HG02973 (cell line): Measurements from ENCODE around the gene AK4.

Experiments used
- ATAC-seq: cut with Tn5 transposase; IDR thresholded peaks from one replicate; pipeline ENCODE4 v1.9.1; 2021; ENCODE audit warnings: moderate library complexity; ENCODE audit not compliant: unreplicated experiment

The AK4 gene

DNA sequence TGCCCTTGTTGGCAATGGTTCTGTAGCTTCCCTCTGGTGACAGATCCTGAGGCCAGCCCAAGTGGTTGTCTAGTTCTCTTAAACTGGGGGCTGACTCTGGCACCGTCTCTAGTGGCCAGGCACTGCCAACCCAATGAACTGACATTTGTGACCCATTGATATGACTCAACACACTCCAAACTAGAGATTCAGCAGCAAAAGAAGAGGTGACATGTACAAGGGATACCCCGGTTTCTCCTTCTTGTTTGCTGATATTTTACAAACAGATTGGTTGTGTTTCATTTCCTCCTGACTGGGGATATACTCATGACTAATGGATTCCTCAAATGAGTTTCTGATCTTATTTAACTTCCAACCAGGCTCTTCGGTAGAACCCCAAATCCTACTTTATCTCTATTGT is 95.5 kb downstream of the AK4 start:
- ATAC-seq = peak; percentile 52

DNA sequence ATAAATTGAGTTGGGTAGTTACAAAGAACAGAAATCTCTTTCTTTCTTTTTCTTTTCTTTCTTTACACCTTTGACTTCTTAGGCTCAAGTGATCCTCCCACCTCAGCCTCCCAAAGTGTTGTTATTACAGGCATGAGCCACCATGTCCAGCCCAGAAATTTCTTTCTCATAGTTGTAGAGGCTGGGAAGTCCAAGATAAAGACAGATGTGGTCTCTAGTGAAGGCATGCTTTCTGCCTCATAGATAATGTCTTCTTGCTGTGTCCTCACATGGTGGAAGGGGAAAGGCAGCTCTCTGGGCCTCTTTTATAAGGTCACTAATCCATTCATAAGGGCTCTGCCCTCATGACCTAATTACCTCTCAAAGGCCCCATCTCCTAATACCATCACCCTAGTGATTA is 97.3 kb downstream of the AK4 start:
- ATAC-seq = no peak

DNA sequence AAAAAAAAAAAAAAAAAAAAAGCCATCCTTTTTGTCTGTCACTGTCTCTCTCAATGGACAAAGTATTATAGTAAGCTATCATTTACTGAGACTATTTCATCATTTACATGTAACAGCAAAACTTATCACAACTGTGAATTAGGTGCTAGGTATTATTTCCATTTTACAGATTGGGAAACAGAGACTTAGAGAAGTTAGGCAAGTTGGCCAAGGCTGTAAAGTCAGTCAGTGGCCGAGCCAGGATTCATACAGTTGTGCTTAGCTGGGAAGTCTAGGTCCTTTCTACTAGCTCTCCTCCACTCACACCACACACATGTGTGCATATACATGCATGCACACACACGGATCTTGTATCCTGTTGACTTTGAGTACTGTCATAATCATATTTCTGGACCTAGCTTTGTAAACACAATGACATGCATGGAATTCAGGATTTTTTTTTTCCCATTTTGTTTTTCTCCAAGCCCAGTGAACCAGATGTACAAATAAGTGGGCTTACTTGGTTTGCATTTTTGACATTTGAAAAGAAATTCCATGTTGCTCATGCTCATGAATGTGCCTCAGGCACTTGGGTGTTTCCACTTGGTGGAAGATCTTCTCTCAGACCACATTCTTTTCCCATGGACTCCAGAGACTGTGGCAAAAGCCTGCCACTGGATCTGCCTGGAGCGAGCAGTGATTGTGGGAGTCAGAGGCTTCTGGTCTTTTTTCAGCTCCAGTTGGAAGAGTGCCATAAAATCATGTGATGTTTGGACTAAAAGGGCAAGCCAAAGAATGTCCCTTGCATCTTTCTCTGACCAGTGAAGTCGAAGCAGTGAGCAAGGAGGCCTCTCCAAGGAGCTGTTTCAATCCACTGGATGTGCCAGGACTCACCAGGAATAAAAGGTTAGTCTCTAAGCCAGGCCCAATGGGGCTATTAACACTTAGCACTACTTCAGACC is 99.7 kb downstream of the AK4 start:
- no peak for ATAC-seq

DNA sequence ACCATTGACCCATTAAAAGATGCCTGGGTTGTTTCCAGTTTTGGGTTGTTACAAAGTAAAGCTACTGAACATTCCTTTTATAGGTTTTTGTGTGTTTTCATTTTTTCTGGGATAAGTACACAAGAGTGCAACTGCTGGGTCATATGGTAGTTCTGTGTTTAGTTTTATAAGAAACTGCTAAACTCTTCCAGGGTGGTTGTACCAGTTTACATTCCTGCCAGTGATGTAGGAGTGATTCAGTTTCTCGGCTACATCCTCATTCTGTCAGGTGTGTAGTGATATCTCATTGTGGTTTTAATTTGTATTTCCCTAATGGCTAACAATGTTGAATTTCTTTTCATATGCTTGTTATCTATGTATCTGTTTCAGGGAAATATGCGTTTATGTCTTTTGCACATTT is 102.8 kb downstream of the AK4 start:
- no peak for ATAC-seq

DNA sequence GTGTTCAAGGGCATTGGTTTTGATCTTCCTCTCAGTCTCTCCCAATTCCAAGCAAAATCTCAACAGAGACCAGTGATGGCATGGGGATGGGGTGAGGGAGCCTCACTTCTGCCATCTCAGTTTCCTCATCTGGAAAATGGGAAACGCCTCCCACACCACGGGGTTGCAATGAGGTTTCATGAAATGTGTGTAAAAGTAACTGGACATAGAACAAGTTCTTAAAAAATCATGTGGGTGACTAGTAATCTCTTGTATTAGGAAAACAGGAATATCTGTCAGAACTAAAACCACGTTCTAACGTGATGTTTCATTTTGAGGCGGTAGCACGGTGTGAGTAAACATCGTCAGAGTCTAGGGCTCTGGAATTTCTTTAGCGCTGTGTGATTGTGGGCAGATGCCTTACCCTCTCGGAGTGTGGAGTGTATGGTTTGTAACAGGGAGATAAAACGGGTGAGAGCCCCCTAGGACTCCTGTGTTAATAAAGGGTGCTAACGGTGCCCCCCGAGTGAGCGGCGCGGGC is 105.9 kb downstream of the AK4 start:
- peak; percentile 32 for ATAC-seq

DNA sequence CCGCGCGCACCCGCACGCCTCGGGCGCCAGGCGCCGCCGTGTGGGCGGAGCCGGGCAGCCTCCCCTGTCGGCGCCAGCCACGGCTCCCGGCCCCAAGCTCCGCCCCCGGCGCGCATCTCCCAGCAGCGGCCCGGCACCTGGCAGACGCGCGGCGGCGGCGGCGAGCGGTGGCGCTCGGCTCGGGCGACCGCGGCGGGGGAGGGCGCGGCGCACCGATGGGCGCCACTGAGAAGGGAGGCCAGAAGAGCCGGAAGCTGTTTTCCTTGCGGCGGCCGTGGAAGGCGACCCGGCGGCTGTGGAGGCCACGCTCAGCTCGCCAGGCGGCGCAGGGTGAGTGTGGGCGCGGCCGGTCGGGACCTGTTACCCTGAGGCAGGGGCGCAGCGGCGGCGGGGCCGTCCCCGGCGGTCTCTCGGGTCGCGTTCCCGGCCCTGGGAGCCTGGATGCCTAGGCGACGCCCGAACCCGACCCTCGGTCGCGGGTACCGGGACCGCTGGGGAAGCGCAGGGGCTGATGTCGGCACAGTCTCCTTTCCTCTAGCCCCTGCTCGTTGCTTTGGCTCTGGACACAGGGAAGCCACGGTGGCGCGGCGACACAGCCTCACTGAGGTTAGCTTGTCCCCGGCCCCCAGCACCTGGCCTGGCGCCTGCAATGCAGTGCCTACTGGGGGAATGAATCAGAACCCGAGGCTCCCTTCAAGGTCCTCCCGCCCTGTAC is 106.5 kb downstream of the AK4 start:
- ATAC-seq = peak; percentile 97

DNA sequence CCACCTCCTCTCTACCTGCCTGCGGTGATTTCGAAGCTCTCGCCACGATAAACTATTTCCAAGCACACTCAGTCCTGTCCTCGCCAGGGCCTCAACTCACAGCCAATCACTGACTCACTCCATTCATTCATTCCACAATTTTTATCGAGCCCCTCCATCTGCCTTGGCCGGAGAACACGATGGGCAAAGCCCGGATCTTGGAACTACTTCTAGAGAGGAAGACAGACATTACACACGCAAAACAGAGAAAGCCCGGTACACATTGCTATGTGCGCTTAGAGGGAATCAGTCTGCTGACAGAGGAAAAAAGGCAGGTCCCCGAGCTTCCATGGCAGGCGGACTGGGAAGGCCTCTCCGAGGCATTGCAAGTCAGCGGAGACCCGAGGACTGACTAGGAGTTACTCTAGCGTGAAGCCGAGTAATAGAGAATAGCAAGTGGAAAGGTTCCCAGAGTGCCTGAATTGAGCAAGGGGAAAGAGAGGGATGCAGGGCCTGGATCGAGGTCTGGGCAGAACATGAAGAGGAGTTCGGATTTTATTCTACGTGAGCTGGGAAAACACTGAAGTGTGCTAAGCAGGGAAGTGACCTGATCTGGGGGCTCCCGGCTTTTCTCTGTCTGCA is 107.1 kb downstream of the AK4 start:
- ATAC-seq = peak; percentile 4

DNA sequence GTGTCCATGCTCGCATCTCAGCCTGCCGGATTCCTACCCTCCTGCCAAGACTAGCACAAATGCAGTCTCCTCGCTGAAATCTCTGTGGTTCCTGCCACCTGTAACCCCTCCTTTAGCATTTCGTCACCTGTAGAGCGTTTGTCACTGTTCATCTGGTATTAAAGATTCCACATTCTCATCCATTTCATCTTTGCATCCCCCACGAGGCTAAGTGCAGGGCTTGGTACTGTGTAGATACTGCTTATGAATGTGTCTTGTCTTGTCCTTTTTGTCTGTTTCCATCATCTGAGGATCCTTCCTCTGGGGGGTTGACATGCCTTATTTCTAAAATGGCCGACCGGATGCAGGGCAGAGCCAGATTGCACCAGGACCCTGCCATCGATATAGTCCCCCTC is 107.7 kb downstream of the AK4 start:
- no peak for ATAC-seq

DNA sequence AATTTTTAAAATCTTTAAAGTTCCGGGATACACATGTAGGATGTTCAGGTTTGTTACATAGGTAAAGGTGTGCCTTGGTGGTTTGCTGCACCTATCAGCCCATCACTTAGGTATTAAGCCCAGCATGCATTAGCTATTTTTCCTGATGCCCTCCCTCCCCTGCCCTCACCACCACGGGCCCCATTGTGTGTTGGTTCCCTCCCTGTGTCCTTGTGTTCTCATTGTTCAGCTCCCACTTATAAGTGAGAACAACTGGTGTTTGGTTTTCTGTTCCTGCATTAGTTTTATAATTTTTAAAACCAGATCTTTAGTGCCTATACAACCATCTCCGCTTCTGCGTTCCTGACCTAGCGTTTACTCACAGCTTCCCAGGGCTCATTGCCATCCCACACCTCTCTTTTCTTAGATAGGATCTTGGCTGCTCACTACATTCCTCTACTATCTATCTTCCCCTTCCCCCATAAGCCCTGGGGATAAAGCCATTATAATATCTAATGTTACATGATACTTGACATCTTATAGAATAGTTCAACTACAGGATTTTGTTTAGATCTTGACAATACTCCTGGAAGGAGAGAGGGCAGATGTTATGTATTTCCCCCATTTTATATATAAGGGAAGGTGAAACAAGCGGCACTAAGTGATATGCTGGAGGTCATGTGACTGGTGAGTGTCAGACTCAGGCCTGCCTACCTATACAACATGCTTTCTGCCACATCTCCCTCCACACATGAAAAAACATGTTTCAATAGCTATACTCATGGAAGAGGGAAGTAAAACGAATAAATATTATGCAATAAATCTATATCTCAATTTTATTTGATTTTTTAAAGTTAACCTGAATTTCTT is 109.1 kb downstream of the AK4 start:
- no peak for ATAC-seq

DNA sequence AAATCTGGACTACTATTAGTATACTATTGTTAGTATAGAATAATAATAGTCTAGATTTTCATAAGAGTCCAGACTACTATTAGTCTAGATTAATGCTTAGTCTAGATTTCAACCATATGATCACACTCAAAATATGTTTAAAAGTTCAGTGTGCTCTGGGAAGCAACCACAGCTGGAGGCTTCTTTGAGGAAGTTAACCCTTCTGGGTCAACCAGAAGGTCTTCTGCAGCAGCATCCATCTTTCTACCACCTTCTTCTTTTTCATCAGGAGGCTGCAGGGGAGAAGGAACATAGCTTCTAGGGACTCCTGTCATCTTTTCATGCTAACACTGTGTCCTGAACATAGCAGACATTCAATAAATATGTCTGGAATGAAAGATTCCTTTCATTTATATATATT is 110.1 kb downstream of the AK4 start:
- no peak for ATAC-seq

DNA sequence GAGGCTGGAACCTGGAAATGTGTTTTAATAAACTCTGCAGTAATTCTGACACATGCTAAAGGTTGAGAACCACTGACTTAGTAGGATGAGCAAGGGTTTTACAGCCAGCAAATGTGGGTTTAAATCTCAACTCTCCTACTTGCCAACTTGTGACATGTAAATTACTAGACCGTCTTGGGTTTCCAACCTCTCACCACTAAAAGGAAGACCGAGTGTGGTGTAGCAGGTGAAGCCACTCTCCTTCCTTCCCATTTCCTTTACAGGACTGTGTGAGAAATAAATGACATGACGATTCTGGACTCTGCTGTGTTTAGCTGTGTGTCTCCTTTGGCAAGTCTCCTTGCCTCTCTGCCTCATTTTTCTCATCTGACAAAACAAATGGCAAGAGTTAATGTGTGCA is 111.8 kb downstream of the AK4 start:
- no peak for ATAC-seq

DNA sequence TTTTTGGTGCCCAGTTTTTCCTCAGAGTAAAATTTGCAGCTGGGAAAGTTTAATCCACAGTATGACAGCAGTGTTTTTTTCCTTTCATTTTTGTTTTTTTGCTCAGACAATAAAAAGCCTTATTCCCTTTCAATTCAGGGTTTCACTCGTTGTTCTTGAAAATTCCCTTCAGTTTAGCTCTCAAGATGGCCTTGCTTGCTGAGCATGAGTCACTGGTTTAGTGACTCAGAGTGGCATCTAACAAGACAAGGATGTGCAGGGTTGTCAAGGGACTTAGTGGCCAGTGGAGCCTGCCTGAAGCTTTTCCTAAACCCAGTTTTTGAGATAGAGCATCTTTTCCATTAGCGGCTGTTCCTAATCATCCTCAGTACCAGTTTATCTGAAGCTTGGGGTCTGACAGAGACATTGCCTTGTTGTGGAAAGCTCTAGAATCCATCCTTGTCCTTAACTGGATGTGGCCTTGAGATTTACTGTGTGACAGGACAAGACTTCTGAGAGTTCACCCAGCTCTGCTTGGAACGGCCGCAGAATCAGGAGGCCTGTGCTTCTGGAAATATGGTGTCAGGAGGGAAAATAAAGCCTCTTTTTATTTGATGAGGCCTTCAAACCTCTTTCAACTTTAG is 113.0 kb downstream of the AK4 start:
- ATAC-seq = peak; percentile 40

DNA sequence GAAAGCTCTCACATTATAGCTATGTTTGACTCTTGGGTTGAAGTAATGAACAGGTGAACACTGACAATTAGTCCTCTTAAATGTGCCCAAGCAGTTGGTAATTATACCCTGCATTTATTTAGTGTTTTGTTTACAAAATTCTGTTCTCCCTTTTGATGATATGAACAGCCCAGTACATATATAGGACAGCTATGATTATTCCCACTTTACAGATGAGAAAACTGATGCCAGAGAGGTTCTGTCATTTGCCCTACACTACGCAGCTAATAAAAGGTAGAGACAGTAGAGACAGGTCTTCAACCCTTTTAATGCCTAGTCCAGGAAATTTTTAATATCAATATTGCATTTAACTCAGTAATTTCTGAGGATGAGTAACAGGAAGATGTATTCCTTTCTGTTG is 115.3 kb downstream of the AK4 start:
- ATAC-seq = no peak

DNA sequence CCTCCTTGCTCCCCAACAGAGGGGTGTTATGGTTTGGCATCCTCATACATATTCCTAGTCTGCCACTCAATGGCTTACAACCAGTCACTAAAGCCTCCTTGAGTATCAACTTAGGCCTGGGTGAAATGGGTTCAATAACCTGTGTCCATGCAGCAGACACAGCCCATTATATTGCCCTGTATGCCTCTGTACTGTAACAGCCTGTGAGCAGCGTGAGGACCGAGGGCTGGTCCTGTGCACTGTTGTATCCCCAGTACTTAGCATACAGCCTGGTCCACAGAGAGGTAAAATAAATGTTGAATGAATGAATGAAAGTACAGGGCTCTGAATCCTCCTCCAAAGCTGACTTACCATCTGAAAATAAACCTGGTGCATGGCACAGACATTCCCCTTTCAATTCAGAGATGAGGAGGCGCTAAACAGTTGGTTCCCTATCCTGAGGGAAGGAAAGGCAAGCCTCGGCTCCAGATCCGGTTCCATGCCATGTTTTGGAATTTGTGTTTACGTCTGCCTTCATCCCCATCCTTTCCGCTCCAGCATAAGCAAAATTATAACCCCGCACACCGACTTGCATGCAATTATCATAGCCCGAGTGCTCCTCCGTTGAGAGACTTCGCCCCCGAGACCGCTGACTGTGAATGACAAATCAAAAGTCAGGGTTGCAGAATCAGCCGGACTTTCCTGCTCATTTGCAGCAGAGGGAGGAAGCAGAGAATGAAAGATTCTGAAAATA is 116.4 kb downstream of the AK4 start:
- ATAC-seq = no peak

DNA sequence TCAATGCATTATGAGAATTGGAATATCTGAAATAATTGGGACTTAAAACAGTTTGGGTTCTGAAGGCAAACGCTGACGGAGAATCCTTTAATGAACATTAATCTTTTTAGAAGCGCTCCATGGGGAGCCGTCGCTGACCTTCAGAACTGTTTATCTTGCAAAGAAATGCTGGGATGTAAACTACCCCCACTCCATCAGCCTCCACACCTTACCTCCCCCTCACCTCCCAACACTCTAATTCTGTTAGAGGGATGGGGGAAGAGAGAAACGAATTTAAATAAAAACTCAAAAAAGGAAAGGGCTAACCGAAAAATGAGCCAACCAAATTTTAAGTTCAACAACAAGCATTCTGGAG is 117.3 kb downstream of the AK4 start:
- no peak for ATAC-seq

DNA sequence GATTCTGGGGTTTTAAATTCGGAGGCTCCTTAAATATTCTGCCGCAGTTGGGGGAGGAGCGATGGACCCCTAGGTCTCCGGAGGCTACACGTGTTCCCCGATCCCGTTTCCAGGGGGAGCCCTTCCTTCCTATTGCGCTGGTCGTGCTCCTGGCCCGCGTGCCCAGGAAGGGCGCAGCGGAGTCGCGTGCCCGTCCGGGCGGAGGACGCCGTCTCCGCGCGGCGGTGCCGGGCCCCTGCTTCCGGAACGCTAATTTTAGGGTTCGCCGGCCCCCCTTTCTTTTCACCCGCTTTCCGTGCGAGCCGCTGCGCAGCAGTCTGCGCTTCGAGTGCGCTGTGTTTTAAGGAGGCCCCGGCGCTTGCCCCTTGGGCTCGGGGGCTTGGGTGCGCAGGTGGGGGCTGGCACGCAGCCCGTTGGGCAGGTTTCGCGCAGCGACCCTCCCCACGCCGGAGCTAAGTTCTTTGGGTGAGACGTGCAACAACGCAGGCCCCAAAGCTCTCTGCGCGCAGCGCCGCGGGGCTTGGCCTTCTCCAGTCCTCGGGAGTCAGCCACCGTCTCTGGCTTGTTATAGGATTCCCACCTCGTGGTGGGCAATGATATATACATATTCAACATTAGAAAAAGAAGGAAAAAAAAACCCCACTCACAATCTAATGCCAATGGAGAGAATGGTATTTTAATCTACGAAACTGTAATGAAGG is 117.8 kb downstream of the AK4 start:
- peak; percentile 53 for ATAC-seq

DNA sequence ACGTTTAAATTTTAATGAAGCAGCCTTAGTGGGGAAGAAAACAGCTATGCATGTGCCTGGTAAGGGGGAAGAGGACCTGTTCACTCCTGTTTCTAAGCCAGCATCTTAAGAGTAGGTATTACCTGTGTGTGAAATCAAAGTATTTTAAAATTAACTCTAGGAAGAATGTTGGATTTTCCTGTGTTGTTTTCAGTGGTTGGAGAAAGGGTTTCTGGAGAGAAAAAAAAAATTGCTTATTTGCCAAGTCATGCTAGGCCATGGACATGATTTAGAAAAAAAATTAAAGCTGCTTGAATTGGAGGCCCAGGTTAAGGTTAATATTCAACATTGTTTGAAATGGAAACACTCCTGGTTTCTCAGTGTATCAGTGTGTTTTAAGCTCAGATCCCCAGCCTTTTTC is 118.5 kb downstream of the AK4 start:
- ATAC-seq = no peak

DNA sequence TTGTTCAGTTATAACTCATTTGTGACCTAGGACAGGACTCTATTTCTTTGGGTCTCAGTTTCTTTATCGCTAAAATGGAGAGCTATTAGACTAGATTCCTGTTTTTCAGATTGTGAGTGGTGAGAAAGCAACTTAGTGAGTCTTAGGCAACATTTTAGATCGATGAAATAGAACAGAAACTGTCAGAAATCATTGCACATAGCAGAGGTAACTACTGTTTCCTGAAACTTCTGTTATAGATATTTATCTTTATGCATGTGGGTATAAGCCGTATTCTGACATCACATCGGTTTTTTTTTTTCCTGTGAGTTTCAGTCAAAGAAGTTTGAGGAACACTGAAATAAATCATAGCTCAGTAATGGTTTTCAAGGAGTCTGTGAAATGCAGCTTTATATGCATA is 119.3 kb downstream of the AK4 start:
- ATAC-seq = no peak

DNA sequence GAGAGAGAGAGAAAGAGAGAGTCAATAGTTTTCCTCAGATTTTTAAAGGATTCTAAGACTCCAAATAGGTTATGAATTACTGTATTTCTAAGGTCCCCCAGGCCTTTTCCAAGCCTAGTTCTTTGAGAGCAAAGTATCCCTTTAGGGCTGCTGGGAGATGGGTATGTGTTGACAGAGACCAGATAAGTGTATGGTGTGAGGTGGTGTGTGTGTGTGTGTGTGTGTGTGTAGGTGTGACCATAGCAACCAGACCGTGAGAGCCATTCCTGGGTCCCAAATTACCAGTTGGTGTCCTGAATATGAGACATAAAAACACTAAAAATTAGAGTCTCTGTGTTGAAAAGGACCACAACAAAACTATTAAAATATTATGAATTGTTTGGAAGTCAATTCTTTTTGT is 119.7 kb downstream of the AK4 start:
- no peak for ATAC-seq
